ENCODE data around the gene SLC25A21.

The SLC25A21 gene

GRCh38 chr14:37138898-37139297 is 33.5 kb downstream of the SLC25A21 start:
- no peaks in the 10 kb centered on the region for H3F3A ChIP-seq (ENCODE audit: control insufficient read depth, insufficient read depth)
- H3K27ac ChIP-seq (ENCODE audit: low read depth, low read length): no peak overlapping the region
- H4K20me1 ChIP-seq (ENCODE audit: control insufficient read depth, insufficient read depth, low read depth, low read length): no peaks in the 10 kb centered on the region
- H3K9me3 ChIP-seq (ENCODE audit: control insufficient read depth, insufficient read depth, low read length): no peaks in the 10 kb centered on the region
- no peaks in the 10 kb centered on the region for H3K9me2 ChIP-seq (replicated peaks; ENCODE audit: control insufficient read depth, low read length)
- no peaks in the 10 kb centered on the region for H3K79me2 ChIP-seq (ENCODE audit: control insufficient read depth, low read length)
- no peaks in the 10 kb centered on the region for H3K36me3 ChIP-seq (ENCODE audit: control insufficient read depth, low read length)
- no peaks in the 10 kb centered on the region for H3K4me1 ChIP-seq (ENCODE audit: control insufficient read depth, low read length)
- no peak overlapping the region for H3K4me3 ChIP-seq (ENCODE audit: low read length)
- no peaks in the 10 kb centered on the region for H3K27me3 ChIP-seq (ENCODE audit: control insufficient read depth, low read length)
- TF ChIP-seq, protein P1, sequence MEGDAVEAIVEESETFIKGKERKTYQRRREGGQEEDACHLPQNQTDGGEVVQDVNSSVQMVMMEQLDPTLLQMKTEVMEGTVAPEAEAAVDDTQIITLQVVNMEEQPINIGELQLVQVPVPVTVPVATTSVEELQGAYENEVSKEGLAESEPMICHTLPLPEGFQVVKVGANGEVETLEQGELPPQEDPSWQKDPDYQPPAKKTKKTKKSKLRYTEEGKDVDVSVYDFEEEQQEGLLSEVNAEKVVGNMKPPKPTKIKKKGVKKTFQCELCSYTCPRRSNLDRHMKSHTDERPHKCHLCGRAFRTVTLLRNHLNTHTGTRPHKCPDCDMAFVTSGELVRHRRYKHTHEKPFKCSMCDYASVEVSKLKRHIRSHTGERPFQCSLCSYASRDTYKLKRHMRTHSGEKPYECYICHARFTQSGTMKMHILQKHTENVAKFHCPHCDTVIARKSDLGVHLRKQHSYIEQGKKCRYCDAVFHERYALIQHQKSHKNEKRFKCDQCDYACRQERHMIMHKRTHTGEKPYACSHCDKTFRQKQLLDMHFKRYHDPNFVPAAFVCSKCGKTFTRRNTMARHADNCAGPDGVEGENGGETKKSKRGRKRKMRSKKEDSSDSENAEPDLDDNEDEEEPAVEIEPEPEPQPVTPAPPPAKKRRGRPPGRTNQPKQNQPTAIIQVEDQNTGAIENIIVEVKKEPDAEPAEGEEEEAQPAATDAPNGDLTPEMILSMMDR (IDR thresholded peaks at IDR 0.05; ENCODE audit: low read depth, low read length, poor library complexity, severe bottlenecking): no peak
- TF ChIP-seq EZH2phosphoT487 (IDR thresholded peaks at IDR 0.05; ENCODE audit: borderline replicate concordance, low read length): no peak
- no peak overlapping the region for H3K4me2 ChIP-seq (ENCODE audit: low read length)

DNA sequence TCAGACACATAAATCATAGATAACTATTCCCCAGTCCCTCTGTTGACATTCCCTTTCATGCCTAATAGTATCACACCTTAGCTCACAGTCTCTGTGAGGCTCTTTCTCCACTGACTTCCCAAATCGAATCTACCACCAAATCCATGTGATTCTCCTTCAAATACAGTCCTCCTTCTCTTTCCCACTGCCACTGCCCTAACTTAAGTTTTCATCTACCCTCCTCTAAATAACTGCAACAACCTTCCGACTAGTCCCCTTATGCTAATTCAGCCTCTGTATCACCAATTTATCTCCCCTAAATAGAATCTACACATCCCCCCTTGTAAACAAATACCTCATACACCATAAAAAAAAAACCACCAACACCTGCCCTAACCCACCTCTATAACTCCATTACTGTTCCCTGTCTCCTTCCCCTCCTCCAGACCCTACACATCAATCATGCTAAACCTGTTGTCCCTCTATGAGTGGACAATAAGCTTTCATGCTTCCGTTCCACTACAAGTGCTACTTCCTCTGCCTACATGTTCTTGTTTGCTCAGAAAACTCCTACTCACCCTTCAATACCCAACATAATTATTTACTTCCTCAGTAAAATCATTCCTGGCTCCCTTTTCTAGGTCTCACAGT is 39.0 kb downstream of the SLC25A21 start:
- TF ChIP-seq EZH2phosphoT487 (IDR thresholded peaks at IDR 0.05; ENCODE audit: borderline replicate concordance, low read length): no peak
- Histone ChIP-seq H3K4me2 (ENCODE audit: low read length) (no peak overlapping the region), H3F3A (ENCODE audit: control insufficient read depth, insufficient read depth) (no peaks in the 10 kb centered on the region), H4K20me1 (ENCODE audit: control insufficient read depth, insufficient read depth, low read depth, low read length) (no peaks in the 10 kb centered on the region), H3K4me1 (ENCODE audit: control insufficient read depth, low read length) (no peaks in the 10 kb centered on the region), H3K9me2 (replicated peaks; ENCODE audit: control insufficient read depth, low read length) (no peaks in the 10 kb centered on the region), H3K36me3 (ENCODE audit: control insufficient read depth, low read length) (no peaks in the 10 kb centered on the region), H3K27ac (ENCODE audit: low read depth, low read length) (no peak overlapping the region), H3K9me3 (ENCODE audit: control insufficient read depth, insufficient read depth, low read length) (no peaks in the 10 kb centered on the region), H3K4me3 (ENCODE audit: low read length) (no peak overlapping the region), H3K79me2 (ENCODE audit: control insufficient read depth, low read length) (no peaks in the 10 kb centered on the region), H3K27me3 (ENCODE audit: control insufficient read depth, low read length) (no peaks in the 10 kb centered on the region)

DNA sequence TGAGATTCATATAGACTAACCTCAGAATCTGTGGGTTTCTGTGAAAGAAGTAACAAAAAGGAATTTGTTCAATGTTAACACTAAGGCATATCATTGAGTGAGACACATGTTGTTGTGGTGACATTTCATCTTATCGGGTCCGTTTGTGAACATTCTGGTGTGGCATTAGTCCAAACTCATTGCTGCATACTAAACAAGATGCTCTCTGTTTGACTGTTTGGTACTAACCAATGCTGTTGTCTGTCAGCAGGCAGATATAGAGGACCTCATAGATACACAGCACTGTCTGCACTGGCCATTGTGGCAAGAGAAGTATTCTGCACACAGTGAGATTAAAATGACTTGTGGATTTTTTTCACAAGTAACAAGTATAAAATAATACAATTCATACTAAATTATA is 41.2 kb downstream of the SLC25A21 start:
- Histone ChIP-seq H3K9me3 (ENCODE audit: control insufficient read depth, insufficient read depth, low read length) (no peaks in the 10 kb centered on the region), H3K4me1 (ENCODE audit: control insufficient read depth, low read length) (no peaks in the 10 kb centered on the region), H3K27ac (ENCODE audit: low read depth, low read length) (no peak overlapping the region), H3K27me3 (ENCODE audit: control insufficient read depth, low read length) (no peaks in the 10 kb centered on the region), H3F3A (ENCODE audit: control insufficient read depth, insufficient read depth) (no peaks in the 10 kb centered on the region), H3K36me3 (ENCODE audit: control insufficient read depth, low read length) (no peaks in the 10 kb centered on the region), H3K79me2 (ENCODE audit: control insufficient read depth, low read length) (no peaks in the 10 kb centered on the region), H3K9me2 (replicated peaks; ENCODE audit: control insufficient read depth, low read length) (no peaks in the 10 kb centered on the region), H3K4me2 (ENCODE audit: low read length) (no peak overlapping the region), H3K4me3 (ENCODE audit: low read length) (no peak overlapping the region), H4K20me1 (ENCODE audit: control insufficient read depth, insufficient read depth, low read depth, low read length) (no peaks in the 10 kb centered on the region)
- TF ChIP-seq, protein P1 (IDR thresholded peaks at IDR 0.05; ENCODE audit: low read depth, low read length, poor library complexity, severe bottlenecking): no peak
- TF ChIP-seq EZH2phosphoT487 (IDR thresholded peaks at IDR 0.05; ENCODE audit: borderline replicate concordance, low read length): no peak

DNA sequence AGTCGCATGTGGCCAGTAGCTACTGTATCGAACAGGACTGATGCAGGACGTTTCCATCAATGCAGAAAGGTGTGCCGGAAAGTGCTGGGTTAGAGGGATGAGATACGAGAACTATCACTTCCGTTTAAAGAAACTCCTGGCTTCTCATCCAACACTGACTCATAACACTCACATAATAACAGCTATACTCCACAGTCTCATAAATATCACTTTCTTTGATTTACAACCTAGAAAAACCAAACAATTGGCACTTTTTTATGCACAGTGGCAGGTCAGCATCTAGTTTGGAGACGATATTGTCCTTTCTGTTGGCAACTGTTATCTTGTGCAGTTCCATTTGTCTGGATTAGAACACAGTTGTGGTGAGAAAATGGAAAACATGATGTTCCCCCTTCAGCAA is 43.4 kb downstream of the SLC25A21 start:
- Histone ChIP-seq H3F3A (ENCODE audit: control insufficient read depth, insufficient read depth) (no peaks in the 10 kb centered on the region), H3K9me2 (replicated peaks; ENCODE audit: control insufficient read depth, low read length) (no peaks in the 10 kb centered on the region)
- no peak for TF ChIP-seq EZH2phosphoT487 (IDR thresholded peaks at IDR 0.05; ENCODE audit: borderline replicate concordance, low read length)
- TF ChIP-seq, protein P1 (IDR thresholded peaks at IDR 0.05; ENCODE audit: low read depth, low read length, poor library complexity, severe bottlenecking): no peak

More for the DNA sequence above, 43.4 kb downstream of the SLC25A21 start:
- Histone ChIP-seq H4K20me1 (ENCODE audit: control insufficient read depth, insufficient read depth, low read depth, low read length) (no peaks in the 10 kb centered on the region), H3K4me3 (ENCODE audit: low read length) (no peak overlapping the region), H3K79me2 (ENCODE audit: control insufficient read depth, low read length) (no peaks in the 10 kb centered on the region), H3K27ac (ENCODE audit: low read depth, low read length) (no peak overlapping the region), H3K9me3 (ENCODE audit: control insufficient read depth, insufficient read depth, low read length) (no peaks in the 10 kb centered on the region), H3K4me2 (ENCODE audit: low read length) (no peak overlapping the region), H3K27me3 (ENCODE audit: control insufficient read depth, low read length) (no peaks in the 10 kb centered on the region), H3K36me3 (ENCODE audit: control insufficient read depth, low read length) (no peaks in the 10 kb centered on the region), H3K4me1 (ENCODE audit: control insufficient read depth, low read length) (no peaks in the 10 kb centered on the region)

Data from DOHH2 (cell line).